Osteocyte (in vitro differentiated cells): ENCODE measurements around the gene C9orf153. TPM values are rescaled to one million over a fixed set of nuclear protein-coding genes. Genes with fewer than 3 reads are reported as not detected.

Experiments used
- DNase-seq: peaks from one replicate; pipeline ENCODE4 v3.0.0; 2021; ENCODE audit warnings: mixed read lengths; ENCODE audit not compliant: unreplicated experiment; ENCODE audit errors: extremely low spot score
- H3K27ac Mint-ChIP-seq: one replicate; pipeline ENCODE4 v1.8.0; 2021; ENCODE audit warnings: mild to moderate bottlenecking, mixed read lengths; ENCODE audit not compliant: unreplicated experiment
- H3K27me3 Mint-ChIP-seq: one replicate; pipeline ENCODE4 v1.8.0; 2021; ENCODE audit warnings: mixed read lengths; ENCODE audit not compliant: unreplicated experiment
- H3K36me3 Mint-ChIP-seq: one replicate; pipeline ENCODE4 v1.8.0; 2021; ENCODE audit warnings: mixed read lengths; ENCODE audit not compliant: unreplicated experiment
- H3K4me1 Mint-ChIP-seq: one replicate; pipeline ENCODE4 v1.8.0; 2021; ENCODE audit warnings: mixed read lengths; ENCODE audit not compliant: unreplicated experiment
- H3K4me3 Mint-ChIP-seq: one replicate; pipeline ENCODE4 v1.8.0; 2021; ENCODE audit warnings: mild to moderate bottlenecking, moderate library complexity, mixed read lengths; ENCODE audit not compliant: unreplicated experiment
- H3K9me3 Mint-ChIP-seq: one replicate; pipeline ENCODE4 v1.8.0; 2021; ENCODE audit warnings: mixed read lengths; ENCODE audit not compliant: unreplicated experiment
- CTCF ChIP-seq: fragments of 200-600 bp; sonication (generic); IDR thresholded peaks from 2 replicates; pipeline ENCODE4 v1.5.0; 2021; ENCODE audit warnings: antibody characterized with exemption, mild to moderate bottlenecking, moderate library complexity
- total RNA-seq: library from RNA; stranded (reverse); gene quantifications from 2 replicates; pipeline ENCODE4 v1.2.1, GENCODE V29; 2021

The C9orf153 gene
- total RNA-seq, 1 donor from 2014 or later, result 0.40 TPM

- Mint-ChIP-seq H3K9me3 (no peaks in the 10 kb centered on the region), H3K36me3 (peaks cover 28% of the 10 kb centered on the region), H3K4me3 (no peak overlapping the region), H3K27me3 (no peaks in the 10 kb centered on the region), H3K27ac (no peak overlapping the region), H3K4me1 (peaks cover 27% of the 10 kb centered on the region)
- TF ChIP-seq CTCF, result no peak
- DNase-seq, result no peak
These were observed 15.6 kb upstream of the C9orf153 start for GRCh38 chr9:86274821-86275643.

- Mint-ChIP-seq H3K36me3 (peaks cover 24% of the 10 kb centered on the region), H3K4me3 (no peak overlapping the region), H3K27ac (no peak overlapping the region), H3K27me3 (no peaks in the 10 kb centered on the region), H3K9me3 (no peaks in the 10 kb centered on the region), H3K4me1 (peaks cover 7% of the 10 kb centered on the region)
- no peak for TF ChIP-seq CTCF
- DNase-seq, result no peak
These were observed 12.8 kb upstream of the C9orf153 start for GRCh38 chr9:86272221-86272620.

- no peak overlapping the region for H3K27ac Mint-ChIP-seq
These were observed 4.4 kb upstream of the C9orf153 start for GRCh38 chr9:86263876-86264275.

GRCh38 chr9:86262492-86262891 lies 3.0 kb upstream of the C9orf153 start:
- H3K4me3 Mint-ChIP-seq, result no peak overlapping the region
- no peaks in the 10 kb centered on the region for H3K9me3 Mint-ChIP-seq
- H3K36me3 Mint-ChIP-seq, result peaks cover 29% of the 10 kb centered on the region
- TF ChIP-seq CTCF, result no peak
- peaks cover 12% of the 10 kb centered on the region for H3K4me1 Mint-ChIP-seq
- no peak overlapping the region for H3K27ac Mint-ChIP-seq
- no peak for DNase-seq
- no peaks in the 10 kb centered on the region for H3K27me3 Mint-ChIP-seq

More at GRCh38 chr9:86263876-86264275, 4.4 kb upstream of the C9orf153 start:
- TF ChIP-seq CTCF, result no peak
- DNase-seq, result no peak
- Mint-ChIP-seq H3K9me3 (no peaks in the 10 kb centered on the region), H3K36me3 (peaks cover 33% of the 10 kb centered on the region), H3K27me3 (no peaks in the 10 kb centered on the region), H3K4me3 (no peak overlapping the region), H3K4me1 (peaks cover 12% of the 10 kb centered on the region)

- Mint-ChIP-seq H3K27ac (no peak overlapping the region), H3K4me1 (no peaks in the 10 kb centered on the region), H3K27me3 (no peaks in the 10 kb centered on the region), H3K9me3 (no peaks in the 10 kb centered on the region), H3K4me3 (no peak overlapping the region), H3K36me3 (peaks cover 6% of the 10 kb centered on the region)
- TF ChIP-seq CTCF, result no peak
- no peak for DNase-seq
These were observed 2.1 kb downstream of the C9orf153 start for GRCh38 chr9:86257391-86257790.
